Mesenchymal stem cell (in vitro differentiated cells and primary cell): ENCODE results near the gene DUSP9.
"Not testable (repeated sequence)": the region's sequence is repeated elsewhere in the genome, so short reads cannot be mapped to it uniquely, and the experiment has no call there.

Source experiments
- DNase-seq: peaks from one replicate; pipeline ENCODE4 v3.0.0-alpha.2; 2013
- H2AFZ ChIP-seq: one replicate; pipeline ENCODE4 v1.6.1; 2013; ENCODE audit warnings: low read depth, mild to moderate bottlenecking, control low read depth, inconsistent platforms, low read length, moderate library complexity
- H2AK5ac ChIP-seq: 2 replicates; pipeline ENCODE4 v1.6.1; 2013; ENCODE audit warnings: low read length, moderate library complexity, mild to moderate bottlenecking, inconsistent platforms; ENCODE audit not compliant: severe bottlenecking
- H2BK120ac ChIP-seq: one replicate; pipeline ENCODE4 v1.6.1; 2013; ENCODE audit warnings: low read depth, mild to moderate bottlenecking, inconsistent platforms, low read length, moderate library complexity
- H2BK12ac ChIP-seq, 2 experiments: one replicate each; pipeline ENCODE4 v1.6.1; 2013; ENCODE audit warnings: inconsistent platforms in 2 of 2, low read length in 2 of 2, mild to moderate bottlenecking in 2 of 2, moderate library complexity in 2 of 2, control low read depth in 1 of 2
- H2BK15ac ChIP-seq: one replicate; pipeline ENCODE4 v1.6.1; 2013; ENCODE audit warnings: mild to moderate bottlenecking, low read depth, inconsistent platforms; ENCODE audit not compliant: poor library complexity, severe bottlenecking
- H2BK5ac ChIP-seq: 2 replicates; pipeline ENCODE4 v1.6.1; 2013; ENCODE audit warnings: low read depth, mild to moderate bottlenecking, low read length, control low read depth, inconsistent platforms; ENCODE audit not compliant: poor library complexity, severe bottlenecking
- H3K14ac ChIP-seq, 2 experiments: one replicate each; pipeline ENCODE4 v1.6.1; 2013; ENCODE audit warnings: inconsistent platforms in 2 of 2, low read length in 2 of 2, control low read depth in 1 of 2, mild to moderate bottlenecking in 1 of 2, moderate library complexity in 1 of 2
- H3K18ac ChIP-seq, 2 experiments: one replicate each; pipeline ENCODE4 v1.6.1; 2013; ENCODE audit warnings: inconsistent platforms in 2 of 2, low read length in 2 of 2, control low read depth in 1 of 2, low read depth in 1 of 2, mild to moderate bottlenecking in 1 of 2
- H3K23ac ChIP-seq, 2 experiments: one replicate each; pipeline ENCODE4 v1.6.1; 2013; ENCODE audit warnings: inconsistent platforms in 2 of 2, low read length in 2 of 2, mild to moderate bottlenecking in 2 of 2, moderate library complexity in 2 of 2, control low read depth in 1 of 2
- H3K27ac ChIP-seq: 2 replicates; pipeline ENCODE4 v1.5.1; 2013; ENCODE audit warnings: mild to moderate bottlenecking, moderate library complexity, low read length, control low read depth, inconsistent platforms; ENCODE audit not compliant: poor library complexity, severe bottlenecking
- H3K27me3 ChIP-seq, 2 experiments: 2 replicates each; pipeline versions ENCODE4 v1.6.1 to v1.7.0; 2013; ENCODE audit warnings: low read length in 2 of 2, mild to moderate bottlenecking in 2 of 2, moderate library complexity in 2 of 2, control low read depth in 1 of 2, inconsistent platforms in 1 of 2; ENCODE audit not compliant: control insufficient read depth in 1 of 2, insufficient read depth in 1 of 2
- H3K36me3 ChIP-seq, 2 experiments: 2 replicates each; pipeline versions ENCODE4 v1.6.1 to v1.7.0; 2013; ENCODE audit warnings: low read length in 2 of 2, control low read depth in 1 of 2, inconsistent platforms in 1 of 2, low read depth in 1 of 2, mild to moderate bottlenecking in 1 of 2; ENCODE audit not compliant: insufficient read depth in 2 of 2, control insufficient read depth in 1 of 2
- H3K4ac ChIP-seq, 2 experiments: one replicate each; pipeline ENCODE4 v1.6.1; 2013; ENCODE audit warnings: inconsistent platforms in 2 of 2, low read length in 2 of 2, mild to moderate bottlenecking in 2 of 2, moderate library complexity in 2 of 2, control low read depth in 1 of 2, low read depth in 1 of 2
- H3K4me1 ChIP-seq: 2 replicates; pipeline ENCODE4 v1.6.1; 2013; ENCODE audit warnings: low read depth, low read length, control low read depth; ENCODE audit not compliant: control insufficient read depth, insufficient read depth
- H3K4me2 ChIP-seq: 2 replicates; pipeline ENCODE4 v1.6.1; 2013; ENCODE audit warnings: low read length, mild to moderate bottlenecking, inconsistent platforms; ENCODE audit not compliant: poor library complexity, severe bottlenecking
- H3K4me3 ChIP-seq, 2 experiments: 2 replicates each; pipeline versions ENCODE4 v1.5.1 to v1.7.0; 2013; ENCODE audit warnings: low read length in 2 of 2, mild to moderate bottlenecking in 2 of 2, control low read depth in 1 of 2, low read depth in 1 of 2; ENCODE audit not compliant: insufficient read depth in 1 of 2
- H3K79me1 ChIP-seq: replicated peaks from 2 replicates; pipeline ENCODE4 v1.6.1; 2013; ENCODE audit warnings: mild to moderate bottlenecking, control low read depth, low read length, inconsistent platforms; ENCODE audit not compliant: poor library complexity, severe bottlenecking
- H3K9ac ChIP-seq: 2 replicates; pipeline ENCODE4 v1.7.0; 2013; ENCODE audit warnings: mild to moderate bottlenecking, low read length, moderate library complexity
- H3K9me3 ChIP-seq: 2 replicates; pipeline ENCODE4 v1.7.0; 2013; ENCODE audit warnings: mild to moderate bottlenecking, low read length; ENCODE audit not compliant: control insufficient read depth
- H4K8ac ChIP-seq: one replicate; pipeline ENCODE4 v1.6.1; 2013; ENCODE audit warnings: inconsistent platforms, mild to moderate bottlenecking, low read length, moderate library complexity
- H4K91ac ChIP-seq: one replicate; pipeline ENCODE4 v1.6.1; 2013; ENCODE audit warnings: mild to moderate bottlenecking, low read length, inconsistent platforms
- WGBS: methylation state at CpG from one replicate; pipeline ENCODE4 v1.1.7; 2013; ENCODE audit warnings: mixed read lengths; 5-methylcytosine and 5-hydroxymethylcytosine counted together

The DUSP9 gene

DNA sequence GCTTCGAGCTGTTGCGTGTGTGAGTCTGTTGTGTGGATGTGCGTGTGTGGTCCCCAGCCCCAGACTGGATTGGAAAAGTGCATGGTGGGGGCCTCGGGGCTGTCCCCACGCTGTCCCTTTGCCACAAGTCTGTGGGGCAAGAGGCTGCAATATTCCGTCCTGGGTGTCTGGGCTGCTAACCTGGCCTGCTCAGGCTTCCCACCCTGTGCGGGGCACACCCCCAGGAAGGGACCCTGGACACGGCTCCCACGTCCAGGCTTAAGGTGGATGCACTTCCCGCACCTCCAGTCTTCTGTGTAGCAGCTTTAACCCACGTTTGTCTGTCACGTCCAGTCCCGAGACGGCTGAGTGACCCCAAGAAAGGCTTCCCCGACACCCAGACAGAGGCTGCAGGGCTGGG is 49.1 kb downstream of the DUSP9 start:
- Histone ChIP-seq H3K36me3 (peaks cover 7 to 77% of the 10 kb centered on the region in 2 experiments), H3K9me3 (no peaks in the 10 kb centered on the region), H3K14ac (no peak overlapping the region), H3K27ac (no peak overlapping the region), H2AK5ac (no peak overlapping the region), H2BK15ac (no peak overlapping the region), H3K23ac (no peak overlapping the region), H3K27me3 (peaks cover 0 to 3% of the 10 kb centered on the region in 2 experiments), H3K9ac (no peak overlapping the region), H3K4me1 (peaks cover 8% of the 10 kb centered on the region), H4K8ac (no peak overlapping the region), H2AFZ (no peak overlapping the region), H2BK5ac (no peak overlapping the region), H2BK120ac (no peak overlapping the region), H3K4me2 (no peak overlapping the region), H2BK12ac (no peak overlapping the region), H3K18ac (no peak overlapping the region), H3K4ac (no peak overlapping the region), H3K4me3 (no peak overlapping the region), H4K91ac (no peak overlapping the region), H3K79me1 (peaks cover 3% of the 10 kb centered on the region)
- WGBS, result 95% methylated on average over 7 of the region's 15 CpGs
- DNase-seq, result no peak

DNA sequence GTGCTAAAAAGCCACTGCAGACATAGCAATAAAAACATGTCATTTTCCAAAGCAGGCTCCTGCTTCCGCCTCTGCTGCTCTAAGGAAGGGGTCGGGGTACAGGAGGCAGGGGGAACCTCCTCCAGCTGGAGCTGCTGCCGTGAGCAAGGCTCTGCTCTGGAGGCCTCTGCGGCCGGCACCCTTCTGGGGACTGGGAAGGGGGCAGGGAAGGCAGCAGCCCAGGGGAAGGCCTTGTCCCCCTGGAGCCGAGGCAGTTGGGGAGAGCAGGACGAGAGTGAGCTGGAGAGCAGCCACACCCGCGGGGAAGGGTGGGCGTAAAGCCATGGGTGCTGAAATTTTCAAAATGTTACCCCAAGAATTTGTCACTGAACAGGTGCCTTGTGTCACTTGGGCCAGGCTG is 49.5 kb downstream of the DUSP9 start:
- H3K4me1 ChIP-seq, H3K4me3 ChIP-seq, H3K9ac ChIP-seq, H2BK12ac ChIP-seq, H3K27ac ChIP-seq, H3K4ac ChIP-seq, DNase-seq, H3K27me3 ChIP-seq, H2BK120ac ChIP-seq, H2BK15ac ChIP-seq, H4K91ac ChIP-seq, H2AFZ ChIP-seq, H4K8ac ChIP-seq, H3K18ac ChIP-seq, H3K23ac ChIP-seq, H2AK5ac ChIP-seq, H3K79me1 ChIP-seq, H3K9me3 ChIP-seq, H2BK5ac ChIP-seq, H3K4me2 ChIP-seq, H3K14ac ChIP-seq: not testable (repeated sequence)
- WGBS, result 92% methylated on average over 10 of the region's 10 CpGs
- peaks cover 7 to 78% of the 10 kb centered on the region in 2 experiments for H3K36me3 ChIP-seq

DNA sequence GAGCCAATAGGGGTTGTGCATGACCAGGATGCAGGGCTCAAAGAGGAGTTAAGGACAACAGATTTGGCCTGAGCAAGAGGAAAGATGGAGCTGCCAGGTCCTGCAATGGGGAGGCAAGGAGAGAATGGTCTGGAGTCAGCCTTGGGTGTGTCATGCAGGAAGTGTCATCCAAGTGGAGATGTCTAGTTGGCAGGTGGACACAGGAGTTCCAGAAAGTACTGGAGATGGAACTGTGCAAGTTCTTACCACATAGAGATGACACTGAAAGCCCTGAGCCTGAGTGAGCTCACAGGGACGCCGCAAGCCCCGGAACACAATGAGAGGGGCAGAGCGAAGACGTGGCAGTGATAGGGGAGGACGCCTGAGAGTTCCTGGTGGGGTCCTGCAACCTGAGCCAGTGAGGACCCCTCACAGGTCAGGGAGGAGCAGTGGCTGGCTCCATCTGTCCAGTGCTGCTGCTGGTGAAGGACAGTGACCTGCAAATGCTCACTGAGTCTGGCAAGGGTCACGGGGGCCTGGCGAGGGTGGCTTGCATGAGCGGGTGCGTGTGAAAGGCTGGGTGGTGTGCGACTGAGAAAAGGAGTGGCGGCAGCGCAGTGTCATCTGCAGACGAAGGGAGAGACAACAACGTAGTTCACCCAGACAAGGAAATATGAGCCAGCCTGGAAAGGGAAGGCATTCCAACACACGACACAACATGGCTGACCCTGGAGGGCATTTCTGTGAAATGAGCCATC is 50.2 kb downstream of the DUSP9 start:
- H3K4me2 ChIP-seq, H2BK15ac ChIP-seq, H3K9ac ChIP-seq, H2BK5ac ChIP-seq, H3K14ac ChIP-seq, H2AFZ ChIP-seq, H3K4me3 ChIP-seq, H3K4me1 ChIP-seq, H4K8ac ChIP-seq, H3K79me1 ChIP-seq, H3K18ac ChIP-seq, DNase-seq, H2BK120ac ChIP-seq, H3K27me3 ChIP-seq, H3K27ac ChIP-seq, H4K91ac ChIP-seq, H3K9me3 ChIP-seq, H3K23ac ChIP-seq, H2BK12ac ChIP-seq, H2AK5ac ChIP-seq, H3K4ac ChIP-seq: not testable (repeated sequence)
- H3K36me3 ChIP-seq, result peaks cover 7 to 82% of the 10 kb centered on the region in 2 experiments
- WGBS, result 94% methylated on average over 16 of the region's 16 CpGs

DNA sequence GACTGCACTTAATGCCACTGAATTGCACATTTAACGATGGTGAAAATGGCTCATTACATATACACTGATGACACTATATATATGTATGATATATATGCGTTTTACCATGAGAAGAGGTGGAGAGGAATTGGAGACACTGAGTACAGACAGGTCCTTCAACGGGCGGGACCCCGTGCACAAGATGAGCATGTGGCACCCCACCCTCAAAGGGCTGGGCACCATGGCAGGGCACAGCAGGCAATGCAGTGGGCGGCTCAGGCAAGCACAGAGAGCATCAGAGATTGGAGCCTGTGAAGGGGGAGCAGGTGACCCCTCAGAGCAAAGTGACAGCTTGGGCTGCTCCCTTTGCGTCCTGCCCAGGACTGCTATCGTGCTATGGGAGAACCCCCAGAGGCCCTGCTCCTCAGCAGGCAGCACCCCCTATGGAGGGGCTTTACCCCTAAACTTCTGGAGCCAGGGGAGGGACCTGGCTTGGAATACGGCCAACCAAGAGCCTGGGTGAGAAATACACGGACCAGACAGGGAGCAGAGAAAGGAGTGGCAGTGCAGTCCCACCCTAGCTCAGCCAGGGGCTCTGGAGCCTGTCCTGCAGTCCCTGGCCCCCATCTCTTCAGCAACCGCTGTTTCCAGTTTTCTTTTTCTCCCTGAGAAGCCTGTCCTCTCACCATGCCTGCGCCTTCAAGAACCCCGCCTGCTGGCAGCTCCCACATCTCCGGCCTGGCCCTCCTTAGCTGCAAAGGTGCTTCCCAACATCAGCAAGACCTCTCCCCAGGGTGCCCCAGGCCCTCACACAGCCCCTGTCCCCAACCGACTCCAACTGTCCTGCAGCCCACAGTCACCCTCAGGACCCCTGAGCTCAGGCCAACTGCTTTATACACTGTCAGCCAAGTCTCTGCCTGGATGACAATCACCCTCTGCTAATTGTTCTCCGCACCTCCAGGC is 51.2 kb downstream of the DUSP9 start:
- Histone ChIP-seq H2BK120ac (no peak overlapping the region), H3K23ac (no peak overlapping the region), H3K79me1 (peaks cover 6% of the 10 kb centered on the region), H3K9me3 (no peaks in the 10 kb centered on the region), H2BK15ac (no peak overlapping the region), H3K27me3 (peaks cover 0 to 3% of the 10 kb centered on the region in 2 experiments), H3K4me2 (no peak overlapping the region), H3K4me1 (peaks cover 12% of the 10 kb centered on the region), H3K36me3 (peaks cover 13 to 91% of the 10 kb centered on the region in 2 experiments), H4K91ac (no peak overlapping the region), H2BK5ac (no peak overlapping the region), H3K4ac (no peak overlapping the region), H2AK5ac (no peak overlapping the region), H2AFZ (no peak overlapping the region), H3K27ac (no peak overlapping the region), H3K4me3 (no peak overlapping the region), H3K9ac (no peak overlapping the region), H3K14ac (no peak overlapping the region), H4K8ac (no peak overlapping the region), H2BK12ac (no peak overlapping the region), H3K18ac (no peak overlapping the region)
- WGBS, result 95% methylated on average over 11 of the region's 16 CpGs
- no peak for DNase-seq
